Epithelial cell of esophagus (primary cell): ENCODE results near the gene TUBAL3.
"Not testable (repeated sequence)": the region's sequence is repeated elsewhere in the genome, so short reads cannot be mapped to it uniquely, and the experiment has no call there.

ENCODE experiments used
- DNase-seq: peaks from one replicate; pipeline ENCODE4 v3.0.0; 2010; ENCODE audit warnings: low read depth
- H3K4me3 ChIP-seq: 2 replicates; pipeline ENCODE4 v1.5.1; 2011; ENCODE audit warnings: mild to moderate bottlenecking, low read length, control low read depth
- CTCF ChIP-seq: IDR thresholded peaks from 2 replicates; pipeline ENCODE4 v1.5.1; 2011; ENCODE audit warnings: low read depth, mild to moderate bottlenecking, low read length, control low read depth, inconsistent platforms; ENCODE audit not compliant: insufficient read depth; ENCODE audit errors: missing control alignments

Gene TUBAL3

GRCh38 chr10:5381187-5381586 lies 23.4 kb downstream of the TUBAL3 start:
- H3K4me3 ChIP-seq, result no peak overlapping the region
- DNase-seq, result no peak
- no peak for TF ChIP-seq CTCF

- DNase-seq, H3K4me3 ChIP-seq: not testable (repeated sequence)
Observed at GRCh38 chr10:5380395-5380794, 24.2 kb downstream of the TUBAL3 start.

- not testable (repeated sequence) for DNase-seq, H3K4me3 ChIP-seq
Observed at GRCh38 chr10:5379202-5379601, 25.4 kb downstream of the TUBAL3 start.

GRCh38 chr10:5376450-5376849 lies 28.2 kb downstream of the TUBAL3 start:
- TF ChIP-seq CTCF, result no peak
- DNase-seq, result no peak
- H3K4me3 ChIP-seq, result no peak overlapping the region

GRCh38 chr10:5373891-5374611 lies 30.6 kb downstream of the TUBAL3 start:
- no peak for DNase-seq
- no peak overlapping the region for H3K4me3 ChIP-seq
- TF ChIP-seq CTCF, result no peak

- DNase-seq, result no peak
- no peak overlapping the region for H3K4me3 ChIP-seq
- no peak for TF ChIP-seq CTCF
Observed at GRCh38 chr10:5373307-5373706, 31.3 kb downstream of the TUBAL3 start.

- DNase-seq, result no peak
- no peak overlapping the region for H3K4me3 ChIP-seq
- TF ChIP-seq CTCF, result no peak
Observed at GRCh38 chr10:5370493-5371352, 33.9 kb downstream of the TUBAL3 start.

GRCh38 chr10:5369362-5370158 lies 35.1 kb downstream of the TUBAL3 start:
- no peak overlapping the region for H3K4me3 ChIP-seq
- no peak for TF ChIP-seq CTCF
- DNase-seq, result no peak
